DND-41 (cell line): ENCODE data around the gene DOP1B.

Experiments
- CTCF ChIP-seq: IDR thresholded peaks from 2 replicates; pipeline ENCODE4 v1.5.1; 2012; ENCODE audit warnings: borderline replicate concordance, low read length, moderate library complexity, mild to moderate bottlenecking; ENCODE audit not compliant: poor library complexity, severe bottlenecking; ENCODE audit errors: extremely low read depth
- EZH2 ChIP-seq: IDR thresholded peaks from 3 replicates; pipeline ENCODE4 v1.6.1; 2012; ENCODE audit warnings: borderline replicate concordance, low read depth, mild to moderate bottlenecking, moderate library complexity, low read length, inconsistent platforms; ENCODE audit not compliant: severe bottlenecking

- no peak for TF ChIP-seq CTCF
- TF ChIP-seq EZH2: no peak
Observed at GRCh38 chr21:36188937-36189336, 32.3 kb downstream of the DOP1B start.
